ENCODE measurements around the gene NFATC1.

DNA sequence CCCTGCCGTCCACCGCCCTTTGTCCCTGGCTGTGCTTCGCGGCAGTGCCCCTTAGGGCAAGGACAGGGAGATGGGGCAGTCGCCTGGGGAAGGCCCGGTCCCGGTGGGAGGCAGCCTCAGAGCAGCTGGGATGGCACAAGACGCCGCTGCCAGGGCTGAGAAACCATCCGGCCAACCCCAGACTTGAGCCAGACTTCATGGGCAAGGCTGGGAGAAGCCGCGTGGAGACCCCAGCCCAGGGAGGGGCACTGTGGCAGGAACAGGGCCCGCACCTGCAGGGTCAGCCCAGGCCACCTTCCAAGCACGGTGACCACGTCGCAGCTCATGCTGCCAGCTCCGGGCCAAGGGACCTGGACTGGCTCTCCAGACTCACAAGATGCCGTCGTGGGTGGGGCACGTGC, 84.0 kb downstream of the NFATC1 start:
- TF ChIP-seq, protein P1, sequence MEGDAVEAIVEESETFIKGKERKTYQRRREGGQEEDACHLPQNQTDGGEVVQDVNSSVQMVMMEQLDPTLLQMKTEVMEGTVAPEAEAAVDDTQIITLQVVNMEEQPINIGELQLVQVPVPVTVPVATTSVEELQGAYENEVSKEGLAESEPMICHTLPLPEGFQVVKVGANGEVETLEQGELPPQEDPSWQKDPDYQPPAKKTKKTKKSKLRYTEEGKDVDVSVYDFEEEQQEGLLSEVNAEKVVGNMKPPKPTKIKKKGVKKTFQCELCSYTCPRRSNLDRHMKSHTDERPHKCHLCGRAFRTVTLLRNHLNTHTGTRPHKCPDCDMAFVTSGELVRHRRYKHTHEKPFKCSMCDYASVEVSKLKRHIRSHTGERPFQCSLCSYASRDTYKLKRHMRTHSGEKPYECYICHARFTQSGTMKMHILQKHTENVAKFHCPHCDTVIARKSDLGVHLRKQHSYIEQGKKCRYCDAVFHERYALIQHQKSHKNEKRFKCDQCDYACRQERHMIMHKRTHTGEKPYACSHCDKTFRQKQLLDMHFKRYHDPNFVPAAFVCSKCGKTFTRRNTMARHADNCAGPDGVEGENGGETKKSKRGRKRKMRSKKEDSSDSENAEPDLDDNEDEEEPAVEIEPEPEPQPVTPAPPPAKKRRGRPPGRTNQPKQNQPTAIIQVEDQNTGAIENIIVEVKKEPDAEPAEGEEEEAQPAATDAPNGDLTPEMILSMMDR (IDR thresholded peaks at IDR 0.05) = no peak
- no peak for TF ChIP-seq POLR2A (IDR thresholded peaks at IDR 0.05)
